Colonic mucosa (tissue), 4 donors: ENCODE results near the gene ECEL1. TPM values are rescaled to one million over a fixed set of nuclear protein-coding genes. Genes with fewer than 3 reads are reported as not detected.
"Not testable (repeated sequence)": the region's sequence is repeated elsewhere in the genome, so short reads cannot be mapped to it uniquely, and the experiment has no call there.

Experiments
- DNase-seq: peaks from one replicate; pipeline ENCODE4 v3.0.0-alpha.2; 2020
- H3K27ac ChIP-seq: fragments of 200-600 bp; one replicate; pipeline ENCODE4 v1.8.0; 2021
- H3K27me3 ChIP-seq: fragments of 200-600 bp; one replicate; pipeline ENCODE4 v1.8.0; 2021
- H3K36me3 ChIP-seq: fragments of 200-600 bp; one replicate; pipeline ENCODE4 v1.8.0; 2021
- H3K4me1 ChIP-seq: fragments of 200-600 bp; one replicate; pipeline ENCODE4 v1.8.0; 2021; ENCODE audit warnings: mild to moderate bottlenecking
- H3K4me3 ChIP-seq: fragments of 200-600 bp; one replicate; pipeline ENCODE4 v1.8.0; 2021
- H3K9ac ChIP-seq, 2 donors: one replicate each; pipeline ENCODE4 v1.7.0; 2013; ENCODE audit warnings: control low read depth in 2 of 2, low read depth in 2 of 2, low read length in 2 of 2
- H3K9me3 ChIP-seq: fragments of 200-600 bp; one replicate; pipeline ENCODE4 v1.8.0; 2021
- intact Hi-C: fragments of 100-400 bp; cut with DNase I; formaldehyde crosslinking; loops from one replicate; pipeline ENCODE4 v1.14.1; 2022
- total RNA-seq, 2 donors: library from RNA; stranded (reverse); fragmentation: NEBNext Ultra II Directional in 1 of 2; extraction: Animal tissue kit (Norgen Biotek cat#: 25700) in 1 of 2; gene quantifications; one replicate each; pipeline ENCODE4 v1.2.1, GENCODE V29; 2021
- TF ChIP-seq, protein P1 (sequence below): fragments of 200-600 bp; IDR thresholded peaks from one replicate; pipeline ENCODE4 v1.8.0; 2022; ENCODE audit warnings: antibody characterized with exemption, mild to moderate bottlenecking
- donor health status: healthy.
- donor health status: DM: no; HTN: no; CAD: no.
- donor health status: DM: no; HTN: no; CAD: no.

Gene ECEL1
- total RNA-seq, 2 donors from 2014 or later = 0.12 to 0.40 TPM

DNA sequence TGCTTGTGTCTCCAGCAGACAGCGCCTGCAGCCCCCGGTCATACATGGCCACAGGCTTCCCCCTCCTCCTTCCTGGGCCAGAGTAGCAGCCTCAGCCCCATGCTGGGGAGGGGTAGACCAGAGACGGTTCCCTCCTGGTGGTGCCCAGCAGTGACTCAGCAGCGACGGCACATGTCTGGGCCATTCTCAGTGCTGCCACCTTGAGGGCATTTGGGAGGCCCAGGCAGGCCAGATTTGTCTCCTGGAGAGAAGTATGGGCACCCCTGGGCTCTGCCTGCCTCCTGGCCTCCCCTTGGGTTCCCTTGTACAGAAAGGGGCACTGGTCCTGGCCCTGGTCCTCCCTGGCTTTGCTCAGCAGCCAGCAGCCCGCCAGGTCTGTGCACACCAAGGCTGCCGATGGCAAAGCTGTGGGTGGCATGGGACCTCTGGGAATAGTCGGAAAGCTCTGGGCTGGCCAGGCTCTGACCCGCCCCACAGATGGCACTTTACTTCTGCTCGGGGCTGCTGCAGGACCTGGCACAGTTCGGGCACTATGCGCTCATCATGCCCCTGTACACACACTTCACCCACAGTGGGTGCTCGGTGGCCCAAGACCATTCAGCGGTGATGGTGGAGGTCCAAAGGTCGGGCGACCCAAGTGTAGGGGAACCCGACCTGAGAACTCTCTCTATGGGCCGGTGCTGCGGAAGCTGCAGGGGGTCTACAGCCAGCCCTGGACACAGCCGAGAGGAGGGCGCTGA is 43.1 kb downstream of the ECEL1 start:
- no peaks in the 10 kb centered on the region for H3K4me1 ChIP-seq
- intact Hi-C loops = no loop called here
- DNase-seq = peak; percentile 72
- H3K4me3 ChIP-seq = no peak overlapping the region
- H3K9me3 ChIP-seq = no peaks in the 10 kb centered on the region
- H3K9ac ChIP-seq = no peak overlapping the region
- no peaks in the 10 kb centered on the region for H3K27me3 ChIP-seq
- no peak overlapping the region for H3K27ac ChIP-seq
- no peaks in the 10 kb centered on the region for H3K36me3 ChIP-seq
- TF ChIP-seq, protein P1, sequence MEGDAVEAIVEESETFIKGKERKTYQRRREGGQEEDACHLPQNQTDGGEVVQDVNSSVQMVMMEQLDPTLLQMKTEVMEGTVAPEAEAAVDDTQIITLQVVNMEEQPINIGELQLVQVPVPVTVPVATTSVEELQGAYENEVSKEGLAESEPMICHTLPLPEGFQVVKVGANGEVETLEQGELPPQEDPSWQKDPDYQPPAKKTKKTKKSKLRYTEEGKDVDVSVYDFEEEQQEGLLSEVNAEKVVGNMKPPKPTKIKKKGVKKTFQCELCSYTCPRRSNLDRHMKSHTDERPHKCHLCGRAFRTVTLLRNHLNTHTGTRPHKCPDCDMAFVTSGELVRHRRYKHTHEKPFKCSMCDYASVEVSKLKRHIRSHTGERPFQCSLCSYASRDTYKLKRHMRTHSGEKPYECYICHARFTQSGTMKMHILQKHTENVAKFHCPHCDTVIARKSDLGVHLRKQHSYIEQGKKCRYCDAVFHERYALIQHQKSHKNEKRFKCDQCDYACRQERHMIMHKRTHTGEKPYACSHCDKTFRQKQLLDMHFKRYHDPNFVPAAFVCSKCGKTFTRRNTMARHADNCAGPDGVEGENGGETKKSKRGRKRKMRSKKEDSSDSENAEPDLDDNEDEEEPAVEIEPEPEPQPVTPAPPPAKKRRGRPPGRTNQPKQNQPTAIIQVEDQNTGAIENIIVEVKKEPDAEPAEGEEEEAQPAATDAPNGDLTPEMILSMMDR = peak; percentile 63

DNA sequence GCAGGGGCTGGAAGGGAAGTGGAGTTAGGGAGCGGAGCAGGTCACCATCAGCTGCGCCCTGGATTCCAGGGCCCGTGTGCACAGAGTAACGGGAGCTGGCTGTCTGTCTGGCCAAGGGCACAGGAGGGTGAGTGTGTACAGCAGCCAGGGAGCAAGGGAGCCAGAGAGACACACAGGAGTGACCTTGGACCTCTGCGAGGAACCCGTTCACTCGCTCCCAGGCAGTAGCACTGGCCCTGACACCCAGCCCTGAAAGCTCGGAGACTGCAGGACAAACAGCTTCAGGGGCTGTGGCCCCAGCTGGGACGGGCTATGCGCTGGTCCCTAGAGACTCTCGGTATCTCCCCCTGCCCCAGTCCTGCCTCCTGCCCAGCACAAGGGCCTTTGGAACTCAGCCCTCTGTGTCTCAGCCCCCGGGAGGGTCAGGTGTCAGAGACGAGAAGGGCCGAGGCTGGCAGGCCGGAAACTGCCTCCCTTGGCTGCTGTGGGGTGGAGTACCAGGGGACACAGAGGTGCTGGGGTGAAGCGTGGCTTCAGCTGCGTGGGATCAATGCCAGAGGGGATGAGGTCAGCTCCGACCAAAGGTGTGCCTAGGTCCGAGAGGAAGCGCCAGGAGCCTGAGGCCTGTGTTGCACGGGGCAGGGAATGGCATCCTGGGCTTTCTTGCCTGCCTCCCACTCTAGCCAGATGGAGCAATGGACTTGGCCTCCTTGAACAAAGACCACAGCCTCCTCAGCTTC is 43.8 kb downstream of the ECEL1 start:
- DNase-seq, H3K27ac ChIP-seq, H3K36me3 ChIP-seq, H3K4me1 ChIP-seq, H3K9me3 ChIP-seq, intact Hi-C loops, H3K27me3 ChIP-seq, H3K4me3 ChIP-seq, H3K9ac ChIP-seq: not testable (repeated sequence)

DNA sequence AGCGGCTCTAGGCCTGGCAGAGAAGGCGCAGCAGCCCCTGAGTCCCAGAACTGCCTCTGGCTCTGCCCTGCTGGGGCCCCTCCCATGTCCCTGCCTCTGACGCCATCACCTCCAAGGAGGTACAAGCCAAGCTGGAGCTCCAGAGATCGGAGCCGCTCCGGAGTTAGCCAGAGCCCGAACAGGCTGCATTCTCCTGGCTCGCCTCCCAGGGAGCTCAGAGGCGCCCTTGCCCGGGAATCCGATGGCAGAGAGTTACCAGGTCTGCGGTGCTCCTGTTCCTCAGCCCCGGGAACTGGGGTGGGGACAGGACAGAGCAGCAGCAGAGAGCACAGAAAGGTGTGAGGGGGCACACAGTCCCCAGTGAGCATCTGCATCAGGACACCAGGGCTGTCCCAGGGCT is 44.6 kb downstream of the ECEL1 start:
- H3K27me3 ChIP-seq, intact Hi-C loops, H3K4me1 ChIP-seq: not testable (repeated sequence)

DNA sequence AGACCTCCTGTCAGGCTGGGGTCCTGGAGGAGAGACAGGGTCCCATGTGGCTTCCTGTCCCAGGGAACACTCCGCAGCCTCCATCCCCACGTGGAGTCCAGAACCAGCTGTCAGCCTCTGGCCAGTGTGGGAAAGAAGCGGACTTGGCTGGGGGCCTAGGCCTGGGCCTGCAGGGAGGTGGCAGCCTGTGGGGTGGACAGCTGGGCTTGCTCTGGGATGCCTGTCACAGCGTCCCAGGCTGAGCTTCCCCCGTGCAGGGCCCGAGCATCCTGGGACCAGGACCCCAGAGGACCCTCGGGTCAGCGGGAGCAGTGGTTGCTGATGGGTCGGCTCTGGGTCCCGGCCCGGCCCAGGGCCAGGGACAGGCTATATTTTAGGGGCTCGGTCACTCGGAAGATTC is 45.2 kb downstream of the ECEL1 start:
- H3K4me3 ChIP-seq, H3K27me3 ChIP-seq, H3K36me3 ChIP-seq, H3K4me1 ChIP-seq, DNase-seq, intact Hi-C loops, H3K9ac ChIP-seq, H3K27ac ChIP-seq, H3K9me3 ChIP-seq: not testable (repeated sequence)

More for the DNA sequence above, 44.6 kb downstream of the ECEL1 start:
- not testable (repeated sequence) for H3K36me3 ChIP-seq, H3K4me3 ChIP-seq, H3K9me3 ChIP-seq, DNase-seq, H3K27ac ChIP-seq, H3K9ac ChIP-seq

DNA sequence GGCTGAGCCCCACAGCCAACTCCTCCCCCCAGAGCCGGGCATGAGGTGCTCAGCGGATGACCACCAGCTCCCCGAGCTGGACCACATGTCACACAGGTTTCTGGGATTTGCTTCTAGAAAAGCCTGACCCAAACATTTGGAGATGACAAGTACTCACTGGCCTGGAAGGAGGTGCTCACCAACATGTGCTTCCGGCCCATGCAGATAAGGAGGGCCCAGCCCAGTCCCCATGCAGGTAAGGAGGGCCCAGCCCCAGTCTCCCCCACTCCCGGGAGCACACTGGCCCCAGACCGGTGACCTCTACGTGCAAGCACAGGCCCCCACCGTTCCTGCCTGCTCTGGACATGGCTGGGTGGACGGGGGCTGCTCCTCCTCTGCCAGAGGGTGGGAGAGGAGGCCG is 45.7 kb downstream of the ECEL1 start:
- H3K36me3 ChIP-seq, H3K9ac ChIP-seq, H3K9me3 ChIP-seq, DNase-seq, H3K4me1 ChIP-seq, H3K27me3 ChIP-seq, intact Hi-C loops, H3K4me3 ChIP-seq, H3K27ac ChIP-seq: not testable (repeated sequence)

DNA sequence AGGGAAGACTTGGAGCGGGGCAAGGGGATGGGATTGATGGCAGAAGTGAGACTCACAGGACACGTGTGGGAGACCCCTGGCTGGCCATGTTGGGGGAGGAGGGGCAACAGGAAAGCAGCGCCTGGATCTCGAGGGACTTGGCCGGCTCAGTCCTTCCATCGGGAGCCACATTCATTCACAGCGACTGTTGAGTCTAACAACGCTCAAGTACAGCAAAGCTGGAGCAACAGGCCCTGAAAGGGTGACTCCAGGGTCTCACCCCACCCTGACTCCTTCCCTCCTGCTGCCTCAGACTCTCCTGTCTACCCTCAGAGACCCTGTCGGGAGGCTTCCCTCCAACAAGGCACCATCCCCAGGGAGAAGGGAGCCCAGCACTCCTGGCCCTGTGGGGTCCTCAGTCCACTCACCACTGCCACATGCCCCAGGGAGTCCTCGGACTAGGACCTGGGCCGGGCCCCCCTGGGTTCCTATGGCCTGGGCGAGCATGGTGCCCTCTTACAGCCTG is 46.4 kb downstream of the ECEL1 start:
- H3K27me3 ChIP-seq = no peaks in the 10 kb centered on the region
- no peaks in the 10 kb centered on the region for H3K4me1 ChIP-seq
- H3K36me3 ChIP-seq = no peaks in the 10 kb centered on the region
- no peak overlapping the region for H3K9ac ChIP-seq
- DNase-seq = no peak
- TF ChIP-seq, protein P1 = no peak
- no peaks in the 10 kb centered on the region for H3K9me3 ChIP-seq
- H3K4me3 ChIP-seq = no peak overlapping the region
- intact Hi-C loops = no loop called here
- no peak overlapping the region for H3K27ac ChIP-seq

DNA sequence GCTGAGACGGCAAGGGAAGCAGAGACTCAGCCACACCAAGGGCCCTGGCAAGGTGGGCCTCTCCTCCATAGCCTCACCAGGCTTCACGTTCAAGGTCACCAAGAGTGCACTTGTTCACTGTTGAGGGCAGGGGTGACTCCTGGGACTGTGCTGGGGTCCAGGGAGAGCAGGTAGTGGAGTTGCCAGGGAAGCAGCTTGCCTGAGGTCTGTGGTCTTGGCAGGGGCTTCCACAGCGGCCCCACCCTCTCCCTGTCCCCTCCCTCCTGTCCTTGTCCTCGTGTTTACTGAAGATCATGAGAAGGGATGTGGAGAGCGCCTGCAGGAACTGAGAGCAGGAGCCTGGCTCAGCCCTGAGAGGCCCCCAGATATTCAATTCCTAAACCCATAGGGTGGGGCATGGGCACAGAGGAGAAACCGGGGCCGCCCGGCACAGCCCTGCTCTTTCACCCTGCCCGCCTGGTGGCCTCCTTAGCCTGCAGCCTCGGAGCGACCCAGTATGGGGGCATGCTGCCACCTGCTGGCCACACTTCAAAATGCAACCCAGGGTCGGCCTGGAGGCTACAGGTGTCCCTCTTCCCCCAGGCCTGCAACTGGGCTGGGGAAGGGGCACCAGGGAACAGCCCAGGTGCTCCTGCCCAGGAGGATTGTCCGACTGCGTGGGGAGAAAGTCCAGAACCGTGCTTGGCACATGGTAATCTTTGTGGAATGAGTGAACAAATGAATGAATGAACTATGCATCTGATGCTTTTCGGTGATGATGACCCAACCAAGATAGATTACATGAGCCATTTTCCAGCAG is 47.2 kb downstream of the ECEL1 start:
- H3K4me3 ChIP-seq, intact Hi-C loops, H3K27me3 ChIP-seq, H3K9me3 ChIP-seq, H3K27ac ChIP-seq, H3K36me3 ChIP-seq, H3K9ac ChIP-seq, H3K4me1 ChIP-seq: not testable (repeated sequence)
- TF ChIP-seq, protein P1 = peak; percentile 93
- peak; percentile 89 for DNase-seq
